ENCODE data around the gene GDF10.

GRCh38 chr10:47285381-47286115, 14.4 kb upstream of the GDF10 start:
- TF ChIP-seq CTCF (IDR thresholded peaks at IDR 0.05 in 2 of 3, conservative IDR thresholded peaks at IDR 0.05 in 1 of 3; ENCODE audit: control insufficient read depth in 2 of 3, extremely low read depth in 1 of 3, insufficient read depth in 1 of 3, low read depth in 3 of 3, low read length in 3 of 3) (no peak), NRF1 (conservative IDR thresholded peaks at IDR 0.05; ENCODE audit: low read depth, low read length) (no peak), CEBPZ (IDR thresholded peaks at IDR 0.05; ENCODE audit: low read depth, low read length) (no peak), NR2F1 (conservative IDR thresholded peaks at IDR 0.05) (no peak), EZH2 (IDR thresholded peaks at IDR 0.05; ENCODE audit: borderline replicate concordance, control insufficient read depth, low read depth, low read length) (no peak), FOS (IDR thresholded peaks at IDR 0.05; ENCODE audit: borderline replicate concordance, extremely low read depth, insufficient read length) (no peak), TAF1 (IDR thresholded peaks at IDR 0.05; ENCODE audit: borderline replicate concordance, low read depth, low read length) (no peak), ZNF592 (IDR thresholded peaks at IDR 0.05) (no peak), EGR1 (IDR thresholded peaks at IDR 0.05; ENCODE audit: borderline replicate concordance in 1 of 2, low read depth in 2 of 2, low read length in 2 of 2) (no peak), SIN3A (IDR thresholded peaks at IDR 0.05; ENCODE audit: low read depth, low read length) (no peak), POLR2A (IDR thresholded peaks at IDR 0.05; ENCODE audit: low read depth, low read length) (no peak), CEBPB (IDR thresholded peaks at IDR 0.05; ENCODE audit: borderline replicate concordance in 1 of 2, low read depth in 2 of 2, low read length in 2 of 2) (no peak)
- TF ChIP-seq, protein P1, sequence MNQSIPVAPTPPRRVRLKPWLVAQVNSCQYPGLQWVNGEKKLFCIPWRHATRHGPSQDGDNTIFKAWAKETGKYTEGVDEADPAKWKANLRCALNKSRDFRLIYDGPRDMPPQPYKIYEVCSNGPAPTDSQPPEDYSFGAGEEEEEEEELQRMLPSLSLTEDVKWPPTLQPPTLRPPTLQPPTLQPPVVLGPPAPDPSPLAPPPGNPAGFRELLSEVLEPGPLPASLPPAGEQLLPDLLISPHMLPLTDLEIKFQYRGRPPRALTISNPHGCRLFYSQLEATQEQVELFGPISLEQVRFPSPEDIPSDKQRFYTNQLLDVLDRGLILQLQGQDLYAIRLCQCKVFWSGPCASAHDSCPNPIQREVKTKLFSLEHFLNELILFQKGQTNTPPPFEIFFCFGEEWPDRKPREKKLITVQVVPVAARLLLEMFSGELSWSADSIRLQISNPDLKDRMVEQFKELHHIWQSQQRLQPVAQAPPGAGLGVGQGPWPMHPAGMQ (IDR thresholded peaks at IDR 0.05; ENCODE audit: borderline replicate concordance): no peak
- TF ChIP-seq, protein P2, sequence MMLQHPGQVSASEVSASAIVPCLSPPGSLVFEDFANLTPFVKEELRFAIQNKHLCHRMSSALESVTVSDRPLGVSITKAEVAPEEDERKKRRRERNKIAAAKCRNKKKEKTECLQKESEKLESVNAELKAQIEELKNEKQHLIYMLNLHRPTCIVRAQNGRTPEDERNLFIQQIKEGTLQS (IDR thresholded peaks at IDR 0.05; ENCODE audit: borderline replicate concordance, extremely low read depth, low read depth, low read length): no peak
